HG02840 (cell line): ENCODE results near the gene AP4M1.

Experiments
- ATAC-seq: cut with Tn5 transposase; IDR thresholded peaks from one replicate; pipeline ENCODE4 v1.9.1; 2021; ENCODE audit warnings: mild to moderate bottlenecking, moderate library complexity, moderate number of reproducible peaks; ENCODE audit not compliant: unreplicated experiment, low FRiP score

The AP4M1 gene

DNA sequence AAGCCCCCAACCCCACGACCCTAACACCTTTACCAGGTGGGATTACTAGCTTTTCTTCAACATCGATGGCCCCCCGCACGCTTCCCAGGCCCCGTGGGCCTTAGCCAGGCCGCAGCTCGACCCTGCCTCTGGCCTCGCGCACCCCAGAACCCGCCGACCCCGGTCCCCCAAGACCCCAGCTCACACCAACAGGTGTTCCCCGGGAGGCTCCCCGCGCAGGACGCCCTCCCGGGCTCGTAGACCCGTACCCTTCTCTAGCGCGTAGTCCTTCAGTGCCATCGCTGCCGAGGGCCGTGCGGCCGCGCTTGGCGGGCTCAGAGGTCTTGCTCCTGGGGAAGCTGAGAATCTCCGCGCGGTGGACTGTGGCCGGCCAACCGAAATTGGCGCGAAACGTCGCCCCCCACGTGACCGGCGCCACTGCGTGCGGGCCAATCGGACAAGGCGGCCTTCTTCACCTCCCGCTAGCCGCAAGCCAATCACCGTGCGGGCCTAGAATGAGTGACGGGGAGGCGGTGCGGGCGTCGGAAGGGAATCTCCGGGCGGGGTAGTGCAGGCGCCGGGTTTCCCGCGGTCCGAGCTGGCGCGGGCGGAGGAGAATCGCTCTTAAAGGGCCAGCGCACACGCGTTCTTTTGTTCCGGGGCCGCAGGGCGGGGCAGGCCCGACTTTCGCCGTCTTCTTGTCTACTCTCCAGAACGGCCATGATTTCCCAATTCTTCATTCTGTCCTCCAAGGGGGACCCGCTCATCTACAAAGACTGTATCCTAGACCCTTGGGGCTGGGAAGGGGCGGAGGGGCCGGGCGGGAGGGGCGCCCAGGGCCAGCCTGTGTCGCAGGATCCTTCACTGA, at the start of gene AP4M1, which contains the start of gene MCM7:
TSS of gene AP4M1 (plus strand) at position 628 of the 847 bp plus-strand sequence. CDS start at position 700, 72 bp downstream.
TSS of gene MCM7 (minus strand) at position 382 of the 847 bp plus-strand sequence. CDS start at position 279, 103 bp downstream.
- ATAC-seq: peak; percentile 73

GRCh38 chr7:100053215-100053614, 48.2 kb upstream of the AP4M1 start:
- no peak for ATAC-seq

DNA sequence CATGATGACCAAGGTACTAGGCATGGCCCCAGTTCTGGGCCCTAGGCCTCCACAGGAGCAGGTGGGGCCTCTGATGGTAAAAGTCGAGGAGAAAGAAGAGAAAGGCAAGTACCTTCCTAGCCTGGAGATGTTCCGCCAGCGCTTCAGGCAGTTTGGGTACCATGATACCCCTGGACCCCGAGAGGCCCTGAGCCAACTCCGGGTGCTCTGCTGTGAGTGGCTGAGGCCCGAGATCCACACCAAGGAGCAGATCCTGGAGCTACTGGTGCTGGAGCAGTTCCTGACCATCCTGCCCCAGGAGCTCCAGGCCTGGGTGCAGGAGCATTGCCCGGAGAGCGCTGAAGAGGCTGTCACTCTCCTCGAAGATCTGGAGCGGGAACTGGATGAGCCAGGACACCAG, 44.4 kb upstream of the AP4M1 start:
- ATAC-seq: no peak

GRCh38 chr7:100059251-100059739, 42.1 kb upstream of the AP4M1 start:
- ATAC-seq: no peak

- ATAC-seq: no peak
These were observed 39.8 kb upstream of the AP4M1 start for GRCh38 chr7:100061518-100062193.

GRCh38 chr7:100063376-100063775, 38.1 kb upstream of the AP4M1 start:
- no peak for ATAC-seq

GRCh38 chr7:100064162-100064561, 37.3 kb upstream of the AP4M1 start:
- no peak for ATAC-seq

DNA sequence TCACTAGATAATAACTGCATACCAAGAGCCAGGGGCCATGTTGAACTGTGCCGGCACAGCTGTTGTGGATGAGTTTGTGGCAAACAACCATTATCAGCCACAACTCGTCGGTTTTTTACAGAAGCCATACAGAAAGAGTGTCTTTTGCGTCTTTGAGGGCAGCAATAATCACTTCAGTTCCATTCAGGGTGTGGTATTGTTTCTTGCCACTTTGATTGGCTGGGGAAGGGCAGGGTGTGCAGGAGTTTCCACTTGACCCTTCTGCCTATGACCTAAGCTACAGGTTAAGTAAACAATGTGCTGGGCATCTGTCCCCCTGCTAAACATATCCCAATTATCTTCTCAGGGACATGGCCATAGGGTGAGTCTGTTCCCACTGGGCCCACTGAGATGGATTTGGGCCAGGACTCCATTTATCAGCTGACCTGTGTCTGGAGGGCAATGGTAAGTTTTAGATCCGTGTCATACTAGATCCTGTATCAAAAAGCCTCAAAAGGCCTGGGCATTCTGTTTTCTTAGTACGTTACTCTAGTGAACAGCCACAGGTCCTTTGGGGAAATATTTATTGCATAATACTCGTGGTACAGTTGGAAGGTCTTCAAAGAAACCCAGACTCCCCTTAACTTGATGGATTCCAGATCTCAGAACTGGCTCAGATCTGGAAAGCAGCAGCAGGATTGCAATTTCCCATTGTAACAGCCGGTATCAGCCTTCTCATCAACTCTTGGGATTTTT, 35.8 kb upstream of the AP4M1 start:
- no peak for ATAC-seq

DNA sequence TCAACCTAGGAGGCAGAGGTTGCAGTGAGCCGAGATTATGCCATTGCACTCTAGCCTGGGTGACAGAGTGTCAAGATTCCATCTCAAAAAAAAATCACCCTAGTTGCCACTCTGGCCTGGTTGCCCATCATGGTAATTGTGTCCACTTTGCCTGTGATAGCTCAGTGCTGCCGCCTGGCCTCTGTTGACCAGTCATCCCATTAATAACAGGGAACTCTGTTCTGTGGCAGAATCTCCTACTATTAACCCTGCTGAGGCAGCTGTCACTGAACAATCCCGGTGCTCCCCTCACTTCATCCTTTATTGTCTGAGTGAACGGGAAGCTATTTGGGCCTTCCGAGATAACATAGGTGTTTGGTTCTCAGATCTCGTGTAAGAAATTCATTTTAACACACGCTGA, 34.5 kb upstream of the AP4M1 start:
- no peak for ATAC-seq

- ATAC-seq: no peak
These were observed 31.5 kb upstream of the AP4M1 start for GRCh38 chr7:100069991-100070390.

DNA sequence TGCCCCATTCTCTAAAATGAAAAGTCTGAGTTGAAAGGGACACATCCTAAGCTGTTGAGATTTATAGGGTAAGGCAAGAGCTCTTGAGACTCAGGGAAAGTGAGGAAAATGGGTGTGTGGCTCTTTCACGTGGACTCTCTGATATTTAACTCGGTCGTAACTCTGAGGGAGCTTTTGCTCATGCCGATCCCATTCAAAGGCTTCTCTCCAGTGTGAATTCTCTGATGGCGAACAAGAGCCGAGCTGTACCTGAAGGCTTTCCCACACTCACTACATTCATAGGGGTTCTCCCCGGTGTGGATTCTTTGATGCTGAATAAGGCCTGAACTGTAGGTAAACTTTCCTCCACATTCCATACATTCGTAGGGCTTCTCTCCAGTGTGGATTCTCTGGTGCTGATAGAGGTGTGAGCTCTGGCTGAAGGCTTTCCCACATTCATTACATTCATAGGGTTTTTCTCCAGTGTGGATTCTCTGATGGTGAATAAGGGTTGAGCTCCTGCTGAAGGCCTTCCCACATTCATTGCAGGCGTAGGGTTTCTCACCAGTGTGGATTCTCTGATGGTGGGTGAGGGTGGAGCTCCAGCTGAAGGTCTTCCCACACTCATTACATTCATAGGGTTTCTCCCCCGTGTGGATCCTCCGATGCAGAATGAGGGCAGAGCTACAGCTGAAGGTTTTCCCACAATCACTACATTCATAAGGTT, 30.3 kb upstream of the AP4M1 start:
- ATAC-seq: no peak

DNA sequence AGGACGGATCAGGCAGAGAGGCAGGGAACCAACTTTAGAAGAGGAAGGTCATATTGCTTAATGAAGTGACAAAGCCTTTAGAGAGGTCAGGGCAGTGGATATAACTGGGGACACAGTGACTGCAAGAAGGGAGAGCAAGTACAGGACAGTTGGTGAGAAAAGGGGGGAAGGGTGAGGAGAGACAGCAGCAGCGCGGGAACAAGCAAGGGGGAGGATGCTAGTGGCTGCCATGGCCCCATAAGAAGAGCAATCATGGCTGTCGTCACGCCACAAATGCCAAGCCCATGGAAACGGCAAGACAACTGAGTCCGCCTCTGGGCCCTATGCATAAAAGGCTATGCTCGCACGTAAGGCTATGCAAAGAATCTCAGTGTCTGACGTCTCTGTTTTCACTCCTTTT, 29.0 kb upstream of the AP4M1 start:
- ATAC-seq: no peak

- ATAC-seq: no peak
These were observed 26.6 kb upstream of the AP4M1 start for GRCh38 chr7:100074841-100075240.

DNA sequence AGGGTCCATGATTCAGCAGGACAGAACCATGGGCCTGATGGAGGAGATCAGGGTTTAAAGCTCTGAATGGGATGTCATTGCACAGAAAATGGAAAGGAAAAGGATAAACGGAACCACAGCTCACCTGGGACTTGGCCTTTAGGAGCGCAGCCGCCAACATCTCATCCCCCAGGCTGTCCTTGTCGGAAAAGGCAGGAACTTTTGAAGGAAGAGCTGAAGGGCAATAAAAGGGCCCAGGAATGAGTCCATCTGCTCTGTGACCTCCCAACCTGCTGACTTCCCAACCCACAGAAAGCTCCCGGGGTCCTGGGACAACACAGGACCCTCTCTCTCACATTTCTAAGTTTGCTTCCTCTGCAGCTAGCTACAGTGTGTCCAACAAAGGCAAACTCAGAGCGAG, 26.0 kb upstream of the AP4M1 start:
- no peak for ATAC-seq

DNA sequence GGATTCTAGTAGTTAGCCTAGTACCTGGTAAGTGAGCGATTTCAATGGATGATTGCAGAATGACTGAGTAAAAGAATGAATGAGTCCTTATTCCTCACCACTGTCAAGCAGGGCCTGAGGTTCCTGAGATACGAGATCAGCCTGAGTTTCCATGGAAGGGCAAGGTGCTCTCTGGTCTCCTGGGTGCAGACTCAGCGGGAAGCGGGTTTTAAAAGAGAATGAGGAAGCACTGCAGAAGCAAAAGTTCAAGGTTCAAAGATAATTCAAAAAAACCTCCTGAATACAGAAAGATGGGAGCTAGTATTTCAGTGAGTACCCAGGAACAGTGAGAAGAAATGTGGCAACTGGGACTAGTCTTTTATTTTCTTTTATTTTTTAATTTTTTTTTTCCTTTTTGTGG, 24.2 kb upstream of the AP4M1 start:
- ATAC-seq: no peak

GRCh38 chr7:100079024-100079560, 22.4 kb upstream of the AP4M1 start:
- ATAC-seq: no peak

GRCh38 chr7:100080907-100081534, 20.4 kb upstream of the AP4M1 start:
- no peak for ATAC-seq

DNA sequence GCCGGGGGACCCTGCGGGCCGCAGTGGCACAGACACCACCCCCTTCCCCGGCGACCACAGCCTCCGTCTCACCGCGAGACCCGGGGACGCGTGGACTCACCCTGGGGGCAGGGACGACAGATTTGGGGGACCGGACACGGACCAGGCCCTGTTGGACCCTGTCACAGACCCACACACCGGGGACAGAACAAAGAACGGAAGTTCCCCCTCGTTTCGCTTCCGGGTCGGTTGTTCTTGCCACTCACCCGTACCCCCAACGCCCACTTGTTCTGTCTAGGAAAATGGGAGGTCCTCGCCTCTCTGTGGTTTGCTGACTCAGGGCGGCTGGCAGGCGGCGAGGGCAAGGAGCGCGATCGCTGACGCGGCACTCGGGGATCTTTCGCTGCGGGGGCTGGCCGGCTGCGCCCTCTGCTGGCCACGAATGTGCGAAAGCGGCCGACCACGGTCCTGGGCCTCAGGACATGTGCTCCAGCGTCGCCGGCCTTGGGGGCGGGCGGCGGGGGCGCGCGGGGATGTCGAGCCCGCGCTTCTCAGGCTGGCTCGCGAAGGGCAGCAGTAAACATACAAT, 19.8 kb upstream of the AP4M1 start, which contains the start of gene ZNF3:
TSS of gene ZNF3 (minus strand) at position 189 of the 568 bp plus-strand sequence. CDS start 4,366 bp downstream, outside the sequence.
- ATAC-seq: peak; percentile 83

DNA sequence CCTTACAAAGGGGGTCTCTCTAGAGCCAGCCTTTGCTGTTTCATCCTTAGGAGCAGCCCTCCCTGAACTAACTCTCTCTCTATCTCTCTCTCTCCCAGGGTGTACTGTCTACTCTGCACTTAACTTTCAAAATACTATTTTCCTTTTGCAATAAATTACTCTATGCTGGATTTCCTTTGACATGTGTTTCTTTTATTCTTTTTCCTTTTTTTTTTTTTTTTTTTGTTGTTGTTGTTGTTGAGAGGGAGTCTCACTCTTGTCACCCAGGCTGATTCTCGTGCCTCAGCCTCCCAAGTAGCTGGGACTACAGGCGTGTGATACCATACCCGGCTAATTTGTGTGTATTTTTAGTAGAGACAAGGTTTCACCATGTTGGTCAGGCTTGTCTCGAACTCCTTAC, 18.5 kb upstream of the AP4M1 start:
- ATAC-seq: no peak
